A549 (cell line): Measurements from ENCODE around the gene JAKMIP2. TPM values are rescaled to one million over a fixed set of nuclear protein-coding genes. Genes with fewer than 3 reads are reported as not detected.

Experiments used
- ATAC-seq, 2 experiments: fragments of 200-7000 bp in 1 of 2; fragments of >200 bp in 1 of 2; cut with Nextera tagmentation in 1 of 2; cut with Tn5 transposase in 1 of 2; 3 replicates each; pipeline versions ENCODE4 v1.8.0 to v1.9.1; 2018 to 2020; ENCODE audit warnings: mild to moderate bottlenecking in 1 of 2, moderate library complexity in 1 of 2
- CTCF ChIA-PET: fragments of 300-600 bp; sonication (Branson Sonifier 250); formaldehyde crosslinking; extraction: SDS; loops from one replicate; lab custom pipeline; 2021; ENCODE audit warnings: antibody characterized with exemption, inconsistent platforms; lab: Yijun Ruan, JAX
- POLR2A ChIA-PET: fragments of 350-600 bp; formaldehyde crosslinking; extraction: SDS; loops from one replicate; lab custom pipeline; 2021; ENCODE audit warnings: antibody characterized with exemption, inconsistent platforms; lab: Yijun Ruan, JAX
- DNase-seq, 2 experiments: peaks; one replicate each; pipeline versions ENCODE4 v3.0.0 to v3.0.0-alpha.2; 2011 to 2016; ENCODE audit warnings: low read depth in 1 of 2, low spot score in 1 of 2
- FAIRE-seq: peaks from 2 replicates; lab custom pipeline; 2011; peaks lifted over from hg19 to GRCh38; lab: Jason Lieb, UNC
- H3K27ac ChIP-seq, 2 experiments: fragments of >200 bp; sonication (Bioruptor Twin); formaldehyde crosslinking; 3 replicates each; pipeline ENCODE4 v1.5.1; 2016 to 2017
- H3K4me1 ChIP-seq: fragments of >200 bp; sonication (Bioruptor Twin); formaldehyde crosslinking; 3 replicates; pipeline ENCODE4 v1.6.1; 2016
- H3K4me2 ChIP-seq: fragments of >200 bp; sonication (Bioruptor Twin); formaldehyde crosslinking; 3 replicates; pipeline ENCODE4 v1.6.1; 2016
- H3K4me3 ChIP-seq: fragments of >200 bp; sonication (Bioruptor Twin); formaldehyde crosslinking; 3 replicates; pipeline ENCODE4 v1.5.1; 2016
- H3K9me3 ChIP-seq: fragments of >200 bp; sonication (Bioruptor Twin); formaldehyde crosslinking; 3 replicates; pipeline ENCODE4 v1.6.1; 2016
- CHD4 ChIP-seq: fragments of 200-600 bp; sonication (generic); IDR thresholded peaks from 2 replicates; pipeline ENCODE4 v1.6.1; 2016; ENCODE audit warnings: antibody characterized with exemption, mild to moderate bottlenecking, borderline replicate concordance
- EHMT2 ChIP-seq: fragments of 200-600 bp; sonication (generic); IDR thresholded peaks from 2 replicates; pipeline ENCODE4 v1.6.1; 2016; ENCODE audit warnings: antibody characterized with exemption, low read depth, mild to moderate bottlenecking, moderate library complexity
- FOSL2 ChIP-seq, 2 experiments: fragments of 450-650 bp in 1 of 2; fragments of >200 bp in 1 of 2; sonication (Bioruptor Twin) in 1 of 2; formaldehyde crosslinking; IDR thresholded peaks; 2 replicates each; pipeline versions ENCODE4 v1.5.0 to v1.6.1; 2016 to 2020; ENCODE audit warnings: mild to moderate bottlenecking in 1 of 2, moderate library complexity in 1 of 2
- FOXS1 ChIP-seq: fragments of 250-450 bp; sonication (Bioruptor Pico); IDR thresholded peaks from 2 replicates; pipeline ENCODE4 v1.5.0; 2020; ENCODE audit warnings: mild to moderate bottlenecking, moderate library complexity
- GATA3 ChIP-seq: IDR thresholded peaks from 2 replicates; pipeline ENCODE4 v1.6.1; 2012; ENCODE audit warnings: borderline replicate concordance
- HDAC2 ChIP-seq: fragments of 200-600 bp; sonication (generic); IDR thresholded peaks from 2 replicates; pipeline ENCODE4 v1.6.1; 2016
- HOXB5 ChIP-seq: fragments of 250-450 bp; sonication (Bioruptor Pico); IDR thresholded peaks from 2 replicates; pipeline ENCODE4 v1.5.0; 2020; ENCODE audit warnings: mild to moderate bottlenecking, moderate library complexity
- KDM5A ChIP-seq: fragments of 200-600 bp; sonication (generic); IDR thresholded peaks from 2 replicates; pipeline ENCODE4 v1.6.1; 2016; ENCODE audit warnings: antibody characterized with exemption, mild to moderate bottlenecking
- MYC ChIP-seq: IDR thresholded peaks from 2 replicates; pipeline ENCODE4 v1.6.1; 2012; ENCODE audit warnings: mild to moderate bottlenecking, inconsistent platforms, low read length, improper control_type of control experiment, borderline replicate concordance
- PHF8 ChIP-seq: fragments of 200-600 bp; sonication (generic); IDR thresholded peaks from 2 replicates; pipeline ENCODE4 v1.6.1; 2016; ENCODE audit warnings: low read depth, mild to moderate bottlenecking, antibody characterized with exemption, moderate library complexity, borderline replicate concordance
- POLR2A ChIP-seq: IDR thresholded peaks from 2 replicates; pipeline ENCODE4 v1.6.1; 2012; ENCODE audit warnings: mild to moderate bottlenecking, low read length
- RAD21 ChIP-seq, 2 experiments: fragments of >200 bp in 1 of 2; sonication (Bioruptor Twin) in 1 of 2; formaldehyde crosslinking in 1 of 2; IDR thresholded peaks in 1 of 2; conservative IDR thresholded peaks in 1 of 2; 2 replicates in 1 of 2; 3 replicates in 1 of 2; pipeline ENCODE4 v1.6.1; 2012 to 2018; ENCODE audit warnings: inconsistent platforms in 1 of 2
- RCOR1 ChIP-seq: fragments of 150-350 bp; IDR thresholded peaks from 2 replicates; pipeline ENCODE4 v1.6.1; 2014; ENCODE audit warnings: antibody characterized with exemption, low read length, low read depth
- RFX5 ChIP-seq: fragments of 450-650 bp; IDR thresholded peaks from 2 replicates; pipeline ENCODE4 v1.7.1; 2014; ENCODE audit warnings: antibody characterized with exemption, mild to moderate bottlenecking, moderate library complexity
- RNF2 ChIP-seq: fragments of 200-600 bp; sonication (generic); IDR thresholded peaks from 2 replicates; pipeline ENCODE4 v1.6.1; 2016; ENCODE audit warnings: low read depth, mild to moderate bottlenecking, antibody characterized with exemption, moderate library complexity, borderline replicate concordance
- TFCP2L1 ChIP-seq: fragments of 250-450 bp; sonication (Bioruptor Pico); IDR thresholded peaks from 2 replicates; pipeline ENCODE4 v1.5.0; 2021; ENCODE audit warnings: mild to moderate bottlenecking
- ZC3H11A ChIP-seq: fragments of 450-650 bp; IDR thresholded peaks from 2 replicates; pipeline ENCODE4 v1.6.1; 2014; ENCODE audit warnings: antibody characterized with exemption, mild to moderate bottlenecking
- ZNF302 ChIP-seq: fragments of 250-450 bp; sonication (Bioruptor Pico); IDR thresholded peaks from 2 replicates; pipeline ENCODE4 v1.9.0; 2021; ENCODE audit warnings: inconsistent platforms, mild to moderate bottlenecking, moderate library complexity
- ZSCAN20 ChIP-seq: fragments of 250-450 bp; sonication (Bioruptor Pico); IDR thresholded peaks from 2 replicates; pipeline ENCODE4 v1.8.0; 2022; ENCODE audit warnings: mild to moderate bottlenecking, moderate library complexity
- WGBS: methylation state at CpG from one replicate; pipeline ENCODE4 v1.1.6; 2017; ENCODE audit errors: missing lambda C conversion rate; 5-methylcytosine and 5-hydroxymethylcytosine counted together
- polyA plus RNA-seq, 4 experiments: library from polyadenylated mRNA; depleted of rRNA in 3 of 4; stranded (reverse); fragments of >200 nt; fragmentation: RNase III in 1 of 4; extraction: RNeasy Plus Mini Kit Qiagen cat#74134 plus additional on column Dnase treatment in 1 of 4; gene quantifications; 2 replicates in 3 of 4; 3 replicates in 1 of 4; pipeline ENCODE4 v1.2.3, GENCODE V29; 2011 to 2017
- TF ChIP-seq, protein P1 (sequence below): fragments of 200-600 bp; sonication (generic); IDR thresholded peaks from 2 replicates; pipeline ENCODE4 v1.6.1; 2016; ENCODE audit warnings: antibody characterized with exemption, mild to moderate bottlenecking, moderate library complexity
- TF ChIP-seq, protein P2 (sequence below): fragments of 450-650 bp; IDR thresholded peaks from 2 replicates; pipeline ENCODE4 v1.6.1; 2014; ENCODE audit warnings: antibody characterized with exemption
- TF ChIP-seq, protein P3 (sequence below): IDR thresholded peaks from 2 replicates; pipeline ENCODE4 v1.6.1; 2012

Gene JAKMIP2
- polyA plus RNA-seq, 2 of the 4 experiments (the other 2 are of a cell fraction) = 0.01 TPM; not detected in 1

DNA sequence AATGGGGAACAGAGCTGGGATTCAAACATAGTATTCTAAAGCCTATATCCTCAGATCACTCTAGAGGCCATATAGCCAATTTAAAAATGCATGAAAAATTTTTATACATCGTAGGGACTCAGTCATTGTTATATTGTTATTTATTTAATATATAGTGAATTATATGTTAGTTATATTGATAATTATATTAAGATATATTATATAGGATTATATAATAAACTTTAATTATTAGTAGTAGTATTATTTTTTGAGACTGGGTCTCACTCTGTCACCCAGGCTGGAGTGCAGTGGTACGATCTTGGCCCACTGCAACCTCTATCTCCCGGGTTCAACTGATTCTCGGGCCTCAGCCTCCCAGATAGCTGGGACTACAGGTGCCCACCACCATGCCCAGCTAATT is 206.9 kb downstream of the JAKMIP2 start:
- DNase-seq (no peak), ATAC-seq (no peak)
- no peak overlapping the region for H3K27ac ChIP-seq
- CTCF ChIA-PET = interaction anchor here (0.8 to 8.5 kb wide), 14 partner anchors 8 to 352 kb away, joined by 3 to 97 read pairs (median 4); partner anchors contain the start of gene DPYSL3
- no peak overlapping the region for H3K4me2 ChIP-seq
- POLR2A ChIA-PET = no interaction called here
- TF ChIP-seq HOXB5 (CRISPR knock-in tag) (no peak), FOSL2 (IDR thresholded peaks at IDR 0.05) (no peak), FOSL2 (CRISPR knock-in tag; IDR thresholded peaks at IDR 0.05) (no peak), EHMT2 (no peak), ZC3H11A (no peak)
- TF ChIP-seq, protein P1, sequence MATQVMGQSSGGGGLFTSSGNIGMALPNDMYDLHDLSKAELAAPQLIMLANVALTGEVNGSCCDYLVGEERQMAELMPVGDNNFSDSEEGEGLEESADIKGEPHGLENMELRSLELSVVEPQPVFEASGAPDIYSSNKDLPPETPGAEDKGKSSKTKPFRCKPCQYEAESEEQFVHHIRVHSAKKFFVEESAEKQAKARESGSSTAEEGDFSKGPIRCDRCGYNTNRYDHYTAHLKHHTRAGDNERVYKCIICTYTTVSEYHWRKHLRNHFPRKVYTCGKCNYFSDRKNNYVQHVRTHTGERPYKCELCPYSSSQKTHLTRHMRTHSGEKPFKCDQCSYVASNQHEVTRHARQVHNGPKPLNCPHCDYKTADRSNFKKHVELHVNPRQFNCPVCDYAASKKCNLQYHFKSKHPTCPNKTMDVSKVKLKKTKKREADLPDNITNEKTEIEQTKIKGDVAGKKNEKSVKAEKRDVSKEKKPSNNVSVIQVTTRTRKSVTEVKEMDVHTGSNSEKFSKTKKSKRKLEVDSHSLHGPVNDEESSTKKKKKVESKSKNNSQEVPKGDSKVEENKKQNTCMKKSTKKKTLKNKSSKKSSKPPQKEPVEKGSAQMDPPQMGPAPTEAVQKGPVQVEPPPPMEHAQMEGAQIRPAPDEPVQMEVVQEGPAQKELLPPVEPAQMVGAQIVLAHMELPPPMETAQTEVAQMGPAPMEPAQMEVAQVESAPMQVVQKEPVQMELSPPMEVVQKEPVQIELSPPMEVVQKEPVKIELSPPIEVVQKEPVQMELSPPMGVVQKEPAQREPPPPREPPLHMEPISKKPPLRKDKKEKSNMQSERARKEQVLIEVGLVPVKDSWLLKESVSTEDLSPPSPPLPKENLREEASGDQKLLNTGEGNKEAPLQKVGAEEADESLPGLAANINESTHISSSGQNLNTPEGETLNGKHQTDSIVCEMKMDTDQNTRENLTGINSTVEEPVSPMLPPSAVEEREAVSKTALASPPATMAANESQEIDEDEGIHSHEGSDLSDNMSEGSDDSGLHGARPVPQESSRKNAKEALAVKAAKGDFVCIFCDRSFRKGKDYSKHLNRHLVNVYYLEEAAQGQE = no peak
- TF ChIP-seq, all 56 proteins: peak for 0
- no peaks in the 10 kb centered on the region for H3K4me1 ChIP-seq
- no peak for FAIRE-seq
- 50% methylated on average over 4 of the region's 4 CpGs for WGBS
- H3K9me3 ChIP-seq = no peaks in the 10 kb centered on the region
- no peak overlapping the region for H3K4me3 ChIP-seq

DNA sequence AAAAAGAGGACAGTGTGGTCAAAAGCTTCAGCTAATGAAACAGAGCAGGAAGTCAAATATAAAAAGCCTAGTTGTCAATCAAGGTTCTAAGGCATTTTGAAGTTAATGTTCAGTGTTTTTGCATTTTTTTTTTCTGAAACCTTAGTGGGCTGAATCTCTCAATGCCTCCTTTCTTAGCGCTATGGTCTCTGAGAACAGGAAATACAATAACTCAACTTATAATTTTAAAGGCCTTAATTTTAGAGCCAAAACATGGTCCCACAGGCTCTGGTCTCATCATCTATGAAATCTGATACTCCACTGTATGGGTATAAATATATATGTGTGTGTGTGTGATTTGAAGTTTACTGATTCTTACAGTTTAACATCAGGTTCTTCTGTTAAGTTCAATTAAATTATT is 209.3 kb downstream of the JAKMIP2 start:
- FAIRE-seq = no peak
- no peak for DNase-seq
- Histone ChIP-seq H3K4me3 (no peak overlapping the region), H3K4me1 (no peaks in the 10 kb centered on the region), H3K9me3 (no peaks in the 10 kb centered on the region), H3K4me2 (no peak overlapping the region), H3K27ac (no peak overlapping the region)
- no peak for ATAC-seq
- ChIA-PET POLR2A (no interaction called here), CTCF (interaction anchor here (0.7 to 8.5 kb wide), 3 partner anchors 108 to 250 kb away, joined by 3 to 97 read pairs (median 3); no protein-coding TSS in a partner anchor)
- 89% methylated on average over 1 of the region's 1 CpG for WGBS
- TF ChIP-seq GATA3 (no peak), TFCP2L1 (CRISPR knock-in tag) (no peak), POLR2A (no peak), RAD21 (conservative IDR thresholded peaks at IDR 0.05 in 1 of 2, IDR thresholded peaks at IDR 0.05 in 1 of 2) (no peak), MYC (no peak), PHF8 (no peak), FOSL2 (IDR thresholded peaks at IDR 0.05) (no peak), FOSL2 (CRISPR knock-in tag; IDR thresholded peaks at IDR 0.05) (no peak), ZSCAN20 (CRISPR knock-in tag) (no peak), ZNF302 (no peak)
- TF ChIP-seq, protein P2, sequence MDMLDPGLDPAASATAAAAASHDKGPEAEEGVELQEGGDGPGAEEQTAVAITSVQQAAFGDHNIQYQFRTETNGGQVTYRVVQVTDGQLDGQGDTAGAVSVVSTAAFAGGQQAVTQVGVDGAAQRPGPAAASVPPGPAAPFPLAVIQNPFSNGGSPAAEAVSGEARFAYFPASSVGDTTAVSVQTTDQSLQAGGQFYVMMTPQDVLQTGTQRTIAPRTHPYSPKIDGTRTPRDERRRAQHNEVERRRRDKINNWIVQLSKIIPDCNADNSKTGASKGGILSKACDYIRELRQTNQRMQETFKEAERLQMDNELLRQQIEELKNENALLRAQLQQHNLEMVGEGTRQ = no peak

DNA sequence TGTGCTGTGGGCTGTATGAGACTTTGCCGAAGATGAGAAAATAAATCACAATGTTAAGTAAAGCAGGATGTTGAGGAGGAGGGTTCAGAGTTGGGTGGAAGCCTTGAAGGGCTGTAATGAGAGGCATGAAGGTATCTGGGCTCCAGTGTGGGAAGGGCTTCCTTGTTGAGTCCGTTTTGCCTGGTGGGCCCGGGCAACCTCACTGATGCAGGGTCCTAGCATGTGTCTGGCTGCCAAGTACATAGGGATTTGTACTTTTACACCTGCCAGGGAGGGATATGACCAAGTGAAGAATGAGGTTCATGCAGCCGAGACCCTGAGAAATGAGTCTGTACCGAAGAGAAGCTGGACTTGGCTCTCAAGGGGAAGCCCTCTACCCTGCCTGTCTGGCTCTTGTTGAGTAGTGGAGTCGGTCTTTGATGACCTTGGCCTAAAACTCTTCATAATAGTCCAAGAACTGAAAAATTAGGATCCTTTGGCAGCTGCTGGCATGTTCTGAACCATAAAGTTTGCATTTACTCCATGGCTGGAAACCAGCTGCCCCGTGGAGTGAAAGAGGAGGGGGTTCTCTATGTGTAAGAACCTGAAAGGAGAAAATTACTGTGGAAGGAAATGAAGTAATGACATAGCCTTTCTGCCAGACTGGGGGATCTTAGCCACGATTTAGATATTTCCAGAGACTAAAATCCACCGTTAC is 213.7 kb downstream of the JAKMIP2 start:
- WGBS = 29% methylated on average over 9 of the region's 9 CpGs
- no peaks in the 10 kb centered on the region for H3K9me3 ChIP-seq
- peaks cover 3% of the 10 kb centered on the region; the same call in 1 of the 3 replicates for H3K4me1 ChIP-seq
- ATAC-seq (no peak), DNase-seq (no peak), FAIRE-seq (no peak)
- CTCF ChIA-PET = interaction anchor here (1.5 to 1.7 kb wide), 2 partner anchors 10 to 12 kb away, joined by 3 to 5 read pairs; no protein-coding TSS in a partner anchor
- no peak overlapping the region for H3K4me2 ChIP-seq
- H3K4me3 ChIP-seq = no peak overlapping the region
- no peak overlapping the region for H3K27ac ChIP-seq
- POLR2A ChIA-PET = no interaction called here
- TF ChIP-seq, protein P1 = no peak
- TF ChIP-seq RNF2 (no peak), HDAC2 (no peak), RFX5 (no peak), KDM5A (no peak), TFCP2L1 (CRISPR knock-in tag) (no peak), POLR2A (no peak), CHD4 (no peak), FOXS1 (CRISPR knock-in tag) (no peak), RCOR1 (no peak)
- TF ChIP-seq, protein P3, sequence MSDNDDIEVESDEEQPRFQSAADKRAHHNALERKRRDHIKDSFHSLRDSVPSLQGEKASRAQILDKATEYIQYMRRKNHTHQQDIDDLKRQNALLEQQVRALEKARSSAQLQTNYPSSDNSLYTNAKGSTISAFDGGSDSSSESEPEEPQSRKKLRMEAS = no peak
- TF ChIP-seq, protein P2 = no peak
